Smooth muscle cell (in vitro differentiated cells): Measurements from ENCODE around the gene PRG3. TPM values are rescaled to one million over a fixed set of nuclear protein-coding genes. Genes with fewer than 3 reads are reported as not detected.

Experiments
- DNase-seq: peaks from one replicate; lab custom pipeline; 2025; ENCODE audit not compliant: unreplicated experiment; lab: John Stamatoyannopoulos, UW
- H2AFZ ChIP-seq: fragments of 200-600 bp; sonication (generic); 2 replicates; pipeline ENCODE4 v1.6.0; 2016; ENCODE audit warnings: antibody characterized with exemption, low read depth, mild to moderate bottlenecking
- H3F3A ChIP-seq: fragments of 200-600 bp; sonication (generic); 2 replicates; pipeline ENCODE4 v1.6.0; 2017; ENCODE audit warnings: antibody characterized with exemption, low read depth
- H3K27ac ChIP-seq: fragments of 200-600 bp; sonication (generic); 2 replicates; pipeline ENCODE4 v1.5.1; 2016; ENCODE audit warnings: low read depth, mild to moderate bottlenecking
- H3K27me3 ChIP-seq: fragments of 200-600 bp; sonication (generic); 2 replicates; pipeline ENCODE4 v1.6.1; 2016; ENCODE audit warnings: low read depth, mild to moderate bottlenecking
- H3K36me3 ChIP-seq: fragments of 200-600 bp; sonication (generic); 2 replicates; pipeline ENCODE4 v1.5.1; 2016; ENCODE audit warnings: low read depth
- H3K4me1 ChIP-seq: fragments of 200-600 bp; sonication (generic); 2 replicates; pipeline ENCODE4 v1.5.1; 2016; ENCODE audit warnings: low read depth
- H3K4me2 ChIP-seq: fragments of 200-600 bp; sonication (generic); 2 replicates; pipeline ENCODE4 v1.6.0; 2016; ENCODE audit warnings: mild to moderate bottlenecking
- H3K4me3 ChIP-seq: fragments of 200-600 bp; sonication (generic); 2 replicates; pipeline ENCODE4 v1.5.1; 2016; ENCODE audit warnings: mild to moderate bottlenecking
- H3K79me2 ChIP-seq: fragments of 200-600 bp; sonication (generic); 2 replicates; pipeline ENCODE4 v1.6.0; 2016; ENCODE audit warnings: low read depth, mild to moderate bottlenecking
- H3K9ac ChIP-seq: fragments of 200-600 bp; sonication (generic); 2 replicates; pipeline ENCODE4 v1.6.0; 2016; ENCODE audit warnings: low read depth
- H3K9me3 ChIP-seq: fragments of 200-600 bp; sonication (generic); replicated peaks from 2 replicates; pipeline ENCODE4 v1.5.1; 2016; ENCODE audit warnings: low read depth
- H4K20me1 ChIP-seq: fragments of 200-600 bp; sonication (generic); 2 replicates; pipeline ENCODE4 v1.6.0; 2016; ENCODE audit warnings: low read depth
- CTCF ChIP-seq: fragments of 200-600 bp; sonication (generic); IDR thresholded peaks from 2 replicates; pipeline ENCODE4 v1.5.1; 2017; ENCODE audit warnings: borderline replicate concordance, mild to moderate bottlenecking, antibody characterized with exemption; ENCODE audit not compliant: insufficient read depth, poor library complexity, severe bottlenecking
- WGBS: methylation state at CpG from one replicate; pipeline ENCODE4 v1.1.7; 2016; ENCODE audit warnings: low lambda C conversion rate; 5-methylcytosine and 5-hydroxymethylcytosine counted together
- polyA plus RNA-seq: library from polyadenylated mRNA; unstranded; fragments of >200 nt; fragmentation: Nextera tagmentation; extraction: Ambion mirVana; gene quantifications from 2 replicates; pipeline ENCODE4 v1.2.1, GENCODE V29; 2016
- total RNA-seq: library from RNA; depleted of rRNA; stranded (reverse); fragments of >200 nt; gene quantifications from 2 replicates; pipeline ENCODE4 v1.2.3, GENCODE V29; 2014

PRG3 gene
- total and polyA plus RNA-seq, 2 experiments from 2014 or later, result not detected

GRCh38 chr11:57424792-57425564 is 44.0 kb upstream of the PRG3 start:
- Histone ChIP-seq H4K20me1 (no peaks in the 10 kb centered on the region), H3F3A (no peaks in the 10 kb centered on the region), H3K79me2 (no peaks in the 10 kb centered on the region), H3K36me3 (no peaks in the 10 kb centered on the region), H3K4me3 (no peak overlapping the region), H2AFZ (no peak overlapping the region), H3K4me1 (peaks cover 12% of the 10 kb centered on the region), H3K9ac (peak overlapping the region; percentile 3), H3K27ac (peak overlapping the region; percentile 26), H3K4me2 (no peak overlapping the region), H3K9me3 (no peaks in the 10 kb centered on the region), H3K27me3 (peaks cover 3% of the 10 kb centered on the region)
- DNase-seq, result peak; percentile 5
- TF ChIP-seq CTCF, result no peak
- WGBS, result 50% methylated on average over 15 of the region's 15 CpGs

GRCh38 chr11:57424137-57424791 is 43.3 kb upstream of the PRG3 start:
- 91% methylated on average over 9 of the region's 9 CpGs for WGBS
- no peak overlapping the region for H3K9ac ChIP-seq
- H4K20me1 ChIP-seq, result no peaks in the 10 kb centered on the region
- H3K4me3 ChIP-seq, result no peak overlapping the region
- no peak for DNase-seq
- no peaks in the 10 kb centered on the region for H3K36me3 ChIP-seq
- H3K79me2 ChIP-seq, result no peaks in the 10 kb centered on the region
- H2AFZ ChIP-seq, result no peak overlapping the region
- TF ChIP-seq CTCF, result no peak
- no peak overlapping the region for H3K27ac ChIP-seq
- peaks cover 3% of the 10 kb centered on the region for H3K27me3 ChIP-seq
- H3F3A ChIP-seq, result no peaks in the 10 kb centered on the region
- no peak overlapping the region for H3K4me2 ChIP-seq
- peaks cover 12% of the 10 kb centered on the region for H3K4me1 ChIP-seq
- no peaks in the 10 kb centered on the region for H3K9me3 ChIP-seq

GRCh38 chr11:57422669-57423068 is 41.7 kb upstream of the PRG3 start:
- no peak for DNase-seq
- Histone ChIP-seq H3K4me2 (no peak overlapping the region), H3K27me3 (no peaks in the 10 kb centered on the region), H3F3A (no peaks in the 10 kb centered on the region), H3K36me3 (no peaks in the 10 kb centered on the region), H3K4me1 (peaks cover 12% of the 10 kb centered on the region), H3K9ac (no peak overlapping the region), H3K27ac (no peak overlapping the region), H4K20me1 (no peaks in the 10 kb centered on the region), H3K79me2 (no peaks in the 10 kb centered on the region), H2AFZ (no peak overlapping the region), H3K9me3 (no peaks in the 10 kb centered on the region), H3K4me3 (no peak overlapping the region)
- WGBS, result 78% methylated on average over 4 of the region's 4 CpGs
- TF ChIP-seq CTCF, result no peak

- no peak overlapping the region for H2AFZ ChIP-seq
- H3K4me1 ChIP-seq, result peaks cover 12% of the 10 kb centered on the region
- no peaks in the 10 kb centered on the region for H3K9me3 ChIP-seq
- DNase-seq, result no peak
- H3K79me2 ChIP-seq, result no peaks in the 10 kb centered on the region
- no peak overlapping the region for H3K27ac ChIP-seq
- H3K9ac ChIP-seq, result no peak overlapping the region
- H3K4me2 ChIP-seq, result no peak overlapping the region
- H3K27me3 ChIP-seq, result no peaks in the 10 kb centered on the region
- no peaks in the 10 kb centered on the region for H3F3A ChIP-seq
- no peaks in the 10 kb centered on the region for H3K36me3 ChIP-seq
- no peak for TF ChIP-seq CTCF
- no peak overlapping the region for H3K4me3 ChIP-seq
- H4K20me1 ChIP-seq, result no peaks in the 10 kb centered on the region
Measured at GRCh38 chr11:57421805-57422204, 40.9 kb upstream of the PRG3 start.
